Measurements from ENCODE around the gene DPM1.
"Not testable (repeated sequence)": the region's sequence is repeated elsewhere in the genome, so short reads cannot be mapped to it uniquely, and the experiment has no call there.

The DPM1 gene

DNA sequence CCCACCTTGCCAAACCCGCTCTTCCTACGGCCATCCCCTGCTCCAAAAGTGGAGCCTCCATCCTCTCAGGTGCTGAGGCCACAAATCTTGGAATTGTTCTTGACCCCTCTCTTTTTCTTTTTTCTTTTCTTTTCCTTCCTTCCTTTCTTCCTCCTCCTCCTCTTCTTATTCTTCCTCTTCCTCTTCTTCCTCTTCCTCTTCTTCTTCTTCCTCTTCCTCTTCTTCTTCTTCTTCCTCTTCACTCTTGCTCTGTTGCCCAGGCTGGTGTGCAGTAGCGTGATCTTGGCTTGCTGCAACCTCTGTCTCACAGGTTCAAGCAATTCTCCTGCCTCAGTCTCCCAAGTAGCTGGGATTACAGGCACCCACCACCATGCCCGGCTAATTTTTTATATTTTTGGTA, 20.2 kb upstream of the DPM1 start:
- not testable (repeated sequence) for DNase-seq

DNA sequence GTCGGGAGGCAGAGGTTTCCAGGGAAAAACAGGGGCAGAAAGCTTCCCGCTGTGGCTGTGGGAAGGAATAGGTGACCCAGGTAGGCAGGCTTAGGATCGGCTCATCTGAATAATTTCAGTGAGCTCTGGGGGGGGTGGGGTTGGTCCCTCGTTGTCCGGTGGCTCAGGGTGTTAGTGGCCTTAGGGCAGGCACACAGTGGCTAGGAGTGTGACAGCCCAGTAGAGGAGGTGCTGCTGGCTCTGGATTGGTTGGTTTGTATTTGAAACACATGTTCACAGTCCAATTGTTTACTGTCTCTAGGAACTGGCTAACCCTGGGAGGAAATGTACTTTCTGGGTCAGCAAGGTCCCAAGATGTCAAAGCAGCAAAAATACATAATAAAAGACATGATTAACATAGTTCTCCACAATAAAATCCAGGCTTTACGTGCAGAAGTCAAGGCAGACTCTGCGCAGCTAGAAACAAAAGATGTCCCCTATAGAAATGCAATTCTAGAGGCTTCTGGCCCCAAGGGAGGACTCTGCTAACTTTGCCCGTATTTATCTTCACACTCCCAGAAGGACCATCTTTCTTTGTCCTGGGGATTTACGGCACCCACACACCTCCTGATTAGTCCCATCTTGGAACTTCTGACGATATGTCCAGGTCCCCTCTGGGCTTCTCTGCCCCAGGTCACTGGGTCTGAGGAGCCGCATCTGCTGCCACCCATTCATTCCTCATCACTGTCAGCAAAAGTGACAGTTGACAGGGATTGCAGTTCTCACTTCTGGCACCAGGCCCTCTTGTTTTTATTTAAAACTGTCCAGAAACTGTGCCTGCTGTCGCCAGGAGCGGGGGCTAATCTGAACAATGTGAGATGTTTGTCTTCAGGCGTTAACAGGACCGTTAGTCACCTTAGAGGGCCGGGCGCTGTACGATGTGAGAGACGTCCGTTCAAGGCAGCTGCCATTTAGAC, 19.0 kb upstream of the DPM1 start:
- DNase-seq = no peak

DNA sequence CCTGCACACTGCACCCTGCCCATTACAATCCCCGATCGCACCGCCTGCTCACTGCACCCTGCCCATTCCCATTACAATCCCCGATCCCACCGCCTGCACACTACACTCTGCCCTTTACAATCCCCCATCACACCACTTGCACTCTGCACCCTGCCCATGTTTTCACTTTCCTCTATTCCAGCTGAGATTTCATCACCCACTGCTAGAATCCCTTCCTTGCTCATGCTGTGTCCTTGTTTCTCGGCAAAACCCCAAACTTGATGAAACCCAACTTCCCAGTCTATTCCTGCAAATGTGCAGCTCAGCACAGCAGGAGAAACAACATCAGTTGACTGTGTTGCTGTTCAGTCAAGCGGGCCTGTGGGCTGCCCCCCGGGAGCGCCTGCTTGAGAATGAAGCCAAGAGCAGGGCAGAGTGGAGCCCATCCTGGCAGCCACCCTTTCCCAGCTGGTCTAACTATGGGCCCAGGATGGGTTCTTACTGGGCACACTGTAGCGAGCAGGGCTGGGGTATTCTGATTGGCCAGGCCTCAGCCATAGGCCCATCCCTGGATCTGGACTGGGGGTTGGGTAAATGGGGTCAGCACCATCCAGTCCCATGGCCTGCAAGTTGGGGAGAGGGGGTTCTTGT, 17.5 kb upstream of the DPM1 start:
- no peak for DNase-seq

DNA sequence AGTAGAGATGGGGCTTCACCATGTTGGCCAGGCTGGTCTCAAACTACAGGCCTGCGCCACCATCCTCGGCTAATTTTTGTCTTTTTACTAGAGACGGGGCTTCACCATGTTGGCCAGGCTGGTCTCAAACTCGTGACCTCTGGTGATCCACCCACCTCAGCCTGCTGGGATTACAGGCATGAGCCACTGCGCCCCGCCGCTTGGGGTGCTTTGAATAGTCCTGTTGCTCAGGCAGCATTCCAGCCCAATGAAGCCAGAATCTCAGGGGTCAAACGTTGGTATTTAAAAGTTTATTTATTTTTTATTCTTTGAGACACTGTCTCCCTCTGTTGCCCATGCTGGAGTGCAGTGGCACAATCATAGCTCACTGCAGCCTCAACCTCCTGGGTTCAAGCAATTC, 11.6 kb upstream of the DPM1 start:
- DNase-seq = no peak

DNA sequence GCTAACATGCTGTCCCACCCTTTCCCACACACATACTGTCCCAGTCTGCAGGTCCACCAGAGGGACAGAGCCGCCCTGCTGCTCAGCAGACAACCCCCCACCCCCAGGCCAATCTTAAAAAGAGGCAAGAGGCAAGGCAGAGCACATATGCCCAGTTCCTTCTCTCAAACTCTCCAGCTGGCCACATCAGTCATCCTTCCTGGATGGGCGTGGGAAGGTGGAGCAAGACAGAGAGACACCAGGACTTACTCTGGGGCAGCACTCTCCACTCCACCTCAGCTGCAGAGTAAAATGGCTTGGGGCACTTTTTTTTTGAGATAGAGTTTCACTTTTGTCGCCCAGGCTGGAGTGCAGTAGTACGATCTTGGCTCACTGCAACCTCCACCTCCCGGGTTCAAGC, 11.1 kb upstream of the DPM1 start:
- DNase-seq = no peak

DNA sequence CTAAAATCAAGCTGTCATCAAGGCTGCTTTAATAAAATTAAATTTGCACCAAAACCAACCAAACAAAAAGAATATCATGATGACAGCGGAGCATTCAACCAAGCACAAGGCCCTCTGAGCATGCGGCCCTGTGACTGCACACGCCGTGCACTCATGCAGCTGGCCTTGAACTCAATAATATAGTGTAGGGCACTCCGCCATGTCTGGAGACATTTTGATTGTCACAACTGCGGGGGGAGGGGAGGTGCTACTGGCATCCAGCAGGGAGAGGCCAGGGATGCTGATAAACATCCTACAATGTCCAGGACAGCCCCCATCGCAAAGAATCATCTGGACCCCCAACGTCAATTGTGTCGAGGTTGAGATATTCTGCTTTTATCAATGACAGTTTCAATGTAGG, 10.0 kb upstream of the DPM1 start:
- DNase-seq = no peak

DNA sequence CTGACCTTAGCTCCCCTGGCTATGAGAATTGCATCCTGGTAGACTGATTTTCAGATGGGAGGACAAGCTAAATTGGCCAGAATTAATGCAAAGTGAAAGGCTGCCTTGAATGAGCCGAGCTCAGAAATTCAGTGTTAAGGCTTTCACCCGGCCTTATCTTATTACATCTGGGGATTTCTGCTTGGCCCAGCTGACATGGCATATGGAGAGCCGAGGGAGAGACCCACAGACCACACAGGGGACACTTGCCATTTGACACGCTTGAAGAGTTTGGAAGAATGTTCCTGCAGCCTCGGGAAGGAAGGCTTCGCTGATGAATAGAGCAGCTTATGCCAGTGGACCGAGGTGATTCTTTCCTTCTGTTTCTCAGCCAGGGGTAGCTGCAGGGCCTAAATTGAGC, 9.3 kb upstream of the DPM1 start:
- DNase-seq = no peak

DNA sequence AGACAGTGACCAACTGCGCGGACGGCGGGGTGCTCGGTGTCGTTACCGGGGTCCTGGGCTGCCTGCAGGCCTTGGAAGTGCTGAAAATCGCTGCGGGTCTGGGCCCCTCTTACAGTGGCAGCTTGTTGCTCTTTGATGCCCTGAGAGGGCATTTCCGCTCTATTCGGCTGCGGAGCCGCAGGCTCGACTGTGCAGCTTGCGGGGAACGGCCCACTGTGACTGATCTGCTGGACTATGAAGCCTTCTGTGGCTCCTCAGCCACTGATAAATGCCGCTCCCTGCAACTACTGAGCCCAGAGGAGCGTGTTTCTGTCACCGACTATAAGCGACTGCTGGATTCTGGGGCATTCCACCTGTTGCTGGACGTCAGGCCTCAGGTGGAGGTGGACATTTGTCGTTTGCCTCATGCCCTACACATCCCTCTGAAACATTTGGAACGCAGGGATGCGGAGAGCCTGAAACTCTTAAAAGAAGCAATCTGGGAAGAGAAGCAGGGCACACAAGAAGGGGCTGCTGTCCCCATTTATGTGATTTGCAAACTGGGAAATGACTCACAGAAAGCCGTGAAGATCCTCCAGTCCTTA, 1.3 kb upstream of the DPM1 start:
- DNase-seq = no peak

DNA sequence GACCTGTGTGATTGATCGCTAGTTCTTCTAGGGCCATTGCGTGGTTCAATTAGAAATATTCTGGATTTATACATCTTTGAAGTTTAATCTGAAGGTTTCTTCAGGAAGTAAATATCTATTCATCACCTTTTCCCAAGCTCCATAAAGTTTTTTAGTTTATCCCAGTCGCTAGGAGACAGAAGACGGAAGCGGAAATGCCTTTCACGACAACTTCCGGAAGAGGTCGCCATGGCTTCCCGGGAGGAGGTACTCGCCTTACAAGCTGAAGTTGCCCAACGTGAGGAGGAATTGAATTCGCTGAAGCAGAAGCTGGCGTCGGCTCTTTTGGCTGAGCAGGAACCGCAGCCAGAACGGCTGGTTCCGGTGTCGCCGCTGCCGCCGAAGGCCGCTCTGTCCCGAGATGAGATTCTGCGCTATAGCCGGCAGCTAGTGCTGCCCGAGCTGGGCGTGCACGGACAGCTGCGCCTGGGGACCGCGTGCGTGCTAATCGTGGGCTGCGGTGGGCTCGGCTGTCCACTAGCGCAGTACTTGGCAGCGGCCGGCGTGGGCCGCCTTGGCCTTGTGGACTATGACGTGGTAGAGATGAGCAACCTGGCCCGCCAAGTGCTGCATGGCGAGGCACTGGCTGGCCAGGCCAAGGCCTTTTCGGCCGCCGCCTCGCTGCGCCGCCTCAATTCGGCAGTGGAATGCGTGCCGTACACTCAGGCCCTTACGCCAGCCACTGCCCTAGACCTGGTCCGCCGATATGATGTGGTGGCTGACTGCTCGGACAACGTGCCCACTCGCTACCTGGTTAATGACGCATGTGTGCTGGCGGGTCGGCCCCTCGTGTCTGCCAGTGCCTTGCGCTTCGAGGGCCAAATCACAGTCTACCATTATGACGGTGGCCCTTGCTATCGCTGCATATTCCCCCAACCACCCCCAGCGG, 547 bp upstream of the DPM1 start, which contains the start of gene MOCS3:
TSS of gene MOCS3 (plus strand) at position 204 of the 928 bp plus-strand sequence. CDS start at position 229, 25 bp downstream.
- DNase-seq = peak; percentile 90

DNA sequence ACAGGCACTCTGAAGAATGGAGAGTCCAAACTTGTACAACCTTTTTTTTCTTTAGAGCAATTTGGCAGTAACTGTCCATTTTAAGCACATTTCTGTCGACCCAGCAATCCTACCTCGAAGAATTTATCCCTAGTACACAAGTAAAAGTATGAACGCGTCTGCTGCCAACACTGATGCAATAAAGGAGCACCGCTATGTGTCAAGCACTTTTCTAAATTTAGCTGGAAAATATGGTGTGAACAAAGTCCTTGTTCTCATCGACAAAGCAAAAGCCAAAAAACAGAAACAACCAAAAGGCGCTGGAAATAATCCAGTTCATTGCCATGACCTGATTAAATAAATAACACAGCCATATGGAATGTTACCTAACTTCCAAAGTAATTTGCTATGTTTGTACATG, 1.1 kb downstream of the DPM1 start:
- DNase-seq = no peak

DNA sequence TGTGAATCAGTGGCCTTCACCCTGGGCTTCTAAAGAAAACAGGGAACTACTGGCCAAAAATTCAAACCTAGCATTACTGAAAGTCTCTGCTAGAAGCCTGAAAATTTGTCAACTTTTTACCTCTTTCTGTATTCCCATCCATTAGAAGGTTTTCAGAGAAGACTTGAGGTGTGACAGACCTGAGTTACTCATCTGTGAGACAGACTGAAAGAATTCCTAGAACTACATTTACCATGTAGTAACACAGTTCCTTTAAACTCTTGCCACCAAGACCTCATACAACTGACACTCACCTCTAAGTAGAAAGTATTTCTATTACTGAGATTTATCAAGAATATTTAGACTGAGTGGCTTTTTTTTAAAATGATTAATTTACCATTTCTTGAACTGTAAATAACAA, 4.5 kb downstream of the DPM1 start:
- no peak for DNase-seq

DNA sequence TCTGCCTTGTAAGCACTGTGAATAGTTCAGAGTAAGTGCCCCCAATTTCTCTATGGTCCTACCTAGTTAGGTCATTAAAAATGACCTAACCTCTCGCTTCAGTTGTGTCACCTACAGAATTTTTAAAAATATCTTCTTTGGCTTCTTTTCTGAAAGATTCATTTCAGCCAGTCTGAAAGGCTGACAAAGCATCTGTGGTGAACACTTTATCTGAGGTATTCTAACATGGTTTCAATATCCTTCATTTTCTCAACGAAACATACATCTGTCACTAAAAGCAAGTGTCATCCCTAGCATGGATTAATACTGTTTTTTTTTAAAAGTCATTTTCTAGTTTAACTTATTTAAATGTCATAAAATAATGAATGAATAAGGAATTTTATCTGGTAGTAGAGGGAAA, 5.1 kb downstream of the DPM1 start:
- no peak for DNase-seq

DNA sequence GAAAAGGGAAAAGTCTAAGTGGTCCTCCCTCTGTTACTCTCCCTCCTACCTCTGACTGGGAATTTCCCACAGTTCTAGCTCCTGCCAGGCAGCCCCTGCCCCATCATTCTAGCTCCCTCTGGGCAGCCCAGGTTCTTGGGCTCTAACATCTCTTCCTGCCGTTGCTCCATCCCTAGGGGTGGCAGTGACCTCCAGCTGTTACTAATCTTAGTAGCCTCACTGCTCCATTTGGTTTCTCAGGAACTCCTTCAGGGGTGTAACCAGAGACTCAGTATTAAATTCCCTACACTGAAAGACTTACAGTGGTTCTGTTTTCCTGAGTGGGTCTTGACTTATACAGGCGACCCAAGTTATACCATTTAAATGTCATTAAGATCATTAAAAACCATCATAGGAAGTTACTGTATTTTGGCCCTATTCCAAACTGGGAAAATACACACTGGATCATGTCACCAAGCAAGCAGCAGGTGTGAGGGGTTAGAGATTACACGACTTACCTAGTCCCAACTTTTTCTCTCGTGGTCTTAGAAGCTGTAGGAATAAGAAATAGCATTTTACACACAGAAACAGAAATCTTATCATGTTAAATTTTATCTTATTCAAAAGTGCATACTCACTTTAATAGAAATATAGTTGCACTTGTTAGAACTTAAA, 10.1 kb downstream of the DPM1 start:
- no peak for DNase-seq

DNA sequence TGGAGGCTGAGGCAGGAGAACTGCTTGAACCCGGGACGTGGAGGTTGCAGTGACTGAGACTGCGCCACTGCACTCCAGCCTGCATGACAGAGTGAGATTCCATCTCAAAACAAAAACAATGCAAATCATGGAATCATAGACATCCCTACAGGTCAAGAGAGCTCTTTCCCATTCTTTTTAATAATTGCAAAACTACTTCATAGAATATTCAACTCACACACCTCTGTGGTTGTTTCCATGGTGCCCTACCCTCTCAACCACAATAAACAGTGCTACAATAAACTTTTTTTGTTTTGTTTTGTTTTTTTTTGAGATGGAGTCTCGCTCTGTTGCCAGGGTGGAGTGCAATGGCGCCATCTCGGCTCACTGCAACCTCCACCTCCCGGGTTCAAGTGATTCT, 15.3 kb downstream of the DPM1 start:
- DNase-seq = no peak

DNA sequence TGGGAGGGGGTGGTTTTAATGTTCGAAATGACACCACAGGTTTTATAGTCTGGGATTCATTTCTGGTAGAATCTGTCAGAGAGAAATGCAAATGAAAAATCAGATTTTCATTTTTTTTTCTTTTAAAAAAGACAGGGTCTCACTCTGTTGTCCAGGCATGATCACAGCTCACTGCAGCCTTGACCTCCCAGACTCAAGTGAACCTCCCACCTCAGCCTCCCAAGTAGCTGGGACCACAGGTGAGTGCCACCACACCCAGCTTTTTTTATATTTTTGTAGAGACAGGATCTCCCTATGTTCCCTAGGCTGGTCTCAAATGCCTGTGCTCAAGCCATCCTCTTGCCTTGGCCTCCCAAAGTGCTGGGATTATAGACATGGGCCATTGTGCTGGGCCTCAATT, 24.7 kb downstream of the DPM1 start:
- DNase-seq = no peak

DNA sequence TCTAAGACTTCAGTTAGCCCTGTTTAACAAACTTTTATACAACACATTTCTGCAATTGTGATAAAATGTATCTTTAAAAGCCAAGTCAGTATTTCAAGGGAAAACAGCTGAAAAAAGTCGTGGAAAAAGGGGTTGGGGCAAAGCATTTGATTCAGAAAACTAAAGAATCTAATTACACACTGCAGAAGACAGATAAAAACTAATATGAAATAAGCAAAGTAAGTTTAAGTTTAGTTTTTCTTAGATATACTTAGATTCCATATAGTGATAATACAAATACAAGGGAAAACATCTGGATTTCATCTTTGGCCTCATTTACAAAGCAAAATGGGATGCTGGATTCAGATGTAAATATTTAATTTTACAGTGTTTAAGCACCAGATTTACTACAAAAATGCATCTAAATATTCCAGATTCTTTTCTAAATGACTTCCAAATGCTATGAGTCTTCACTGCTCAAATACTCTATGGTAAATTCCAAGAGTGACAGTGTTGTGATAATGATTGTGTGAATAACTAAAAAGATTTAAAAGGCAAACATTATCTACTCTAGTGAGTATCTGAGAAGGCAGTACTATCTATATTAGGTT, 25.5 kb downstream of the DPM1 start:
- DNase-seq = no peak

DNA sequence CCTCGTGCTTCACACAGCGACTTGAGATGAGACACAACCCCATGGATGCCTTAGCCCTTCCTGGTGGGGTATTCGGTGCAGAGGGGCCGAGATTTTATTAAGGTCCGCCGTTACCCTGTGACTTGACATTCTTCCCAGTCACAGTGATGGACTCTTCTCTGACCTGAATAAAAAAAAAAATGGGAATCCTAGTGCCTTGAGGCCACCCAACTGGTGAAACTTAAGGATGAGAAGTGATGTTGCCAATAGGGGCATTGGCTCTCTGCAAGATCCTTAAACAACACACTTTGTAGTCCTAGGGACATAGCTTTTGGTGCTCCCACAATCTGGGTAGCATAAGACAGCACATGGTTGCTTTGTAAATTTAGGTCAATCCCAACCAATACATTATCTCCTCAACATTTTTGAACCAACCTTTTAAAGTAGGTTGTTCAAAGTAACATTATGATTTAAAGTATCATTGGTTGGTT, 26.3 kb downstream of the DPM1 start:
- no peak for DNase-seq

DNA sequence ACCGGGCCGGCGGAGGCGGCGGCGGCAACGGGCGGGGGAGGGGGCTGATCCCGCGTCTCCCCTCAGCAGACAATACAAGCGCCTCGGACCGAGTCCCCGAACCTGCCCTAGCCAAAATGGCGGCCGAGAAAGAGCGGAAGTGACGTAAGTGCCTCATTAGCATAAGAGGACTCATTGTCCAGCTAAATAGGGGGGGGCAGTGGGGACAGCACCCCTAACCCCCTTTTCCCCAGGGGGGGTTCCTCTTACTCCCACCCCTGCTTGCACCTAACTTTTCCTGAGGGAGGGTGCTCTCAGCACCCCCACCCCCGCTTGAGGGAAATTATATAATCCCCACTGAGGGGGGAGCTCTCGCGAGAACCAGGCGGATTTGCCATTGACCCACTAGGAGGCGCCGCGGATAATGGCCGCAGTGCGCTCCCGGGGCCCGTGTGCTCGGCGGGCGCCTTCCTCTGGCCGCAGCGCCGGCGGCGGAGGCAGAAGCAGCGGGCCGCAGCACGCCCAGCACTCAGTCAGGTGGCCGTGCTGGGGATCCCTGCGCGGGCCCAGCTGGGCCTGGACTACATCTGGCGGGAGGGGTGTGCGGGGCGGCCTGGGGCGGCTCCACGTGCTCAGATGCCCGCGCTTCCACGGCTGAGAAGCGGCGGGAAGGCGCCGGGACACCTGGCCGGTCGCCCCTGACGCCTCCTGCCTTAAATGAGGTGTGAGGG, 26.9 kb downstream of the DPM1 start, which contains the start of gene ADNP:
TSS of gene ADNP (minus strand) at position 132 of the 710 bp plus-strand sequence. CDS start 27,441 bp downstream, outside the sequence.
- DNase-seq = peak; percentile 71

DNA sequence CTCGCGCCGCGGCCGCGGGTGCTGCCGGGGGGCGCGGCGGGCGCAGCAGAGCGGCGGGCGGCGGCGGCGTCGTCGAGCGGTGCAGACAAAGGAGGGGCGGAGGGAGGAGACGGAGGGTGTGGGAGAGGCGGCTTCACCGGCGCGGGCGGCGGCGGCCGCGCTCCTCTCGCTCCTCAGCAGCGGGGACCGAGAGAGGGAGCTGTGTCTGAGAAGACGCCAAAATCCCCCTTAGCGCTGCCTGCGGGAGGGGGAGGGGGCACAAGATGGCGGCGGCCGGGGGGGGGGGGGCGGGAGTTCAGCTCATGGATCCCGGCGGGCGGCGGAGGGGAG, 27.4 kb downstream of the DPM1 start:
- DNase-seq = no peak

DNA sequence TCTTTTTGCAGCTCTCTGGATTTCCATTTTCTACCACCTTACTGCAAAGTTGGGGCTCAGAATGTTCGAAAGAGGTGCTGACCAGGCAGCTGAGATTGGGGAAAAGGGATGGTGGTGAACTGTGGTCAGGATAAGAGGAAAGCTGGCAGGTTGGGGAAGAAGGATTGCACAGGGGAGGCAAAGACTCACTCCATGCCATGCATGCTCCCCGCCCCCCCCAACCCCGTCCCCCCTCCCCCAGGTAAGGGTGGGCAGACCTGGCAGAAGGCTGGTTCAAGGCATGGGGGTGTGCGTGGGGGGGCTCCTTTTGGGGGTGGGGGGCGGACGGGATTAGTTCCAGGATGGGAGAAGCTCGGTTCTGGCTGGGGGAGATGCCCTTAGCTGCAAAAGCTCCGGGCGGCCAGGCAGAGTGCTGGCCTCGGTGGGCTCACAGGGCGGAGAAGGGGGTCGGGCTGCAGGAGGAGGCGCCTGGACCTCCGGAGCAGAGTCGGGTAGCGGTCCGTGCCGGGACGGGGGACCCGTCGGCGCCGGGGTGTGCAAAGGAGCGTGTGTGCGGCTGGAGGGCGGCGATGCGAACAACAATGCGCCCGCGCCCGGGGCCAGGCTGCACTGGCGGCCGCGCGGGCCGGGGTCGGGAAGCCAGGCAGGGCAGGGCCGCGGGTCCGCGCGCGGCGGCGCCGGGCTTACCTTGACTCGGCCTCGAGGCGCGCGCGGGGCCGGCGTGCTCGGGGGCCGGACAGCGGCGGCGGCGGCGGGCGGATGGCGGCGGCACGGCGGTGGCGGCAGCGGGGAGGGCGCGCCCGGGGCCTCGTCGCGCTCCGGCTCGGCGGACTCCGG, 28.0 kb downstream of the DPM1 start:
- no peak for DNase-seq

Measured in NCI-H2081 treated with DMSO at 0.1 percent for 48 hours (cell line).